Retinal pigment epithelial cell (primary cell): ENCODE measurements around the gene ALOX5AP.
A peak's percentile ranks its signal among the peaks of the same experiment; 100 is the strongest.

ENCODE experiments used
- DNase-seq: peaks from one replicate; pipeline ENCODE4 v3.0.0-alpha.2; 2010; ENCODE audit warnings: low read depth
- H3K4me3 ChIP-seq: 2 replicates; pipeline ENCODE4 v1.5.1; 2011; ENCODE audit warnings: mild to moderate bottlenecking, low read length, control low read depth, moderate library complexity
- TF ChIP-seq, protein P1 (sequence below): conservative IDR thresholded peaks from 2 replicates; pipeline ENCODE4 v1.5.1; 2011; ENCODE audit warnings: low read depth, low read length, control low read depth, inconsistent platforms

ALOX5AP gene

DNA sequence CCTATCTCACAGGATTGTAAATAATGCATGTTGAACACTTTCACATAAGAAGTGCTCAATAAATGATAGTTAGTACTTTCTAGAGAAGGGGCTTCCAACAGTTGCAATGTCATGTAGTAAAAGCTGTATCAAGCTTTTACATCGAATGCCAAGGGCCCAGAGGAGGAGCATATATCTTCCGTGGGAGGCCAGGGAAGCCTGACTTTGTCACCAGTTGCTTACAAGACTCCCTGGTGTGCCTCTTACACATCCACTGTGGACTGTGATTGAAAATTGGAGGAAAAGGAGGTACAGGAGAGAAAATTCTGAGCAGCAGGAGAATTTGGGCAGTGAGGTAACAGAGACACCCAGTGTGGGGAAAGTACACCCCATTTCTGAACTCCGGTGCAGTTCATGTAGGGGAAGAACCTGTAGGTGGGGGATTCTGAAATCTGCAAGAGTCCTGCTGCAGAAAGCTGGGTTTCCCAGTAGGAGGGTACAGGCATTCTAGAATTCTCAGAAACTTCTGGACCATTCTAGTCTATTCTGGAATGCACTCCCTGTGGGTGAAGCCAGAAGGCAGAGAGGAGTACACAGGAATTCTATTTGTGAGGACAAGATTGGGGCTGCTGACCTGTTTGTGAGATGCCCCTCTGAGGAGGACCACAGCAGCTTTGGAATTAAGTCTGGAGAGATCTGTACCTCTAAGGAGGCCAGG lies 54.0 kb downstream of the ALOX5AP start:
- no peak overlapping the region for H3K4me3 ChIP-seq
- TF ChIP-seq, protein P1, sequence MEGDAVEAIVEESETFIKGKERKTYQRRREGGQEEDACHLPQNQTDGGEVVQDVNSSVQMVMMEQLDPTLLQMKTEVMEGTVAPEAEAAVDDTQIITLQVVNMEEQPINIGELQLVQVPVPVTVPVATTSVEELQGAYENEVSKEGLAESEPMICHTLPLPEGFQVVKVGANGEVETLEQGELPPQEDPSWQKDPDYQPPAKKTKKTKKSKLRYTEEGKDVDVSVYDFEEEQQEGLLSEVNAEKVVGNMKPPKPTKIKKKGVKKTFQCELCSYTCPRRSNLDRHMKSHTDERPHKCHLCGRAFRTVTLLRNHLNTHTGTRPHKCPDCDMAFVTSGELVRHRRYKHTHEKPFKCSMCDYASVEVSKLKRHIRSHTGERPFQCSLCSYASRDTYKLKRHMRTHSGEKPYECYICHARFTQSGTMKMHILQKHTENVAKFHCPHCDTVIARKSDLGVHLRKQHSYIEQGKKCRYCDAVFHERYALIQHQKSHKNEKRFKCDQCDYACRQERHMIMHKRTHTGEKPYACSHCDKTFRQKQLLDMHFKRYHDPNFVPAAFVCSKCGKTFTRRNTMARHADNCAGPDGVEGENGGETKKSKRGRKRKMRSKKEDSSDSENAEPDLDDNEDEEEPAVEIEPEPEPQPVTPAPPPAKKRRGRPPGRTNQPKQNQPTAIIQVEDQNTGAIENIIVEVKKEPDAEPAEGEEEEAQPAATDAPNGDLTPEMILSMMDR, result no peak
- DNase-seq, result no peak

DNA sequence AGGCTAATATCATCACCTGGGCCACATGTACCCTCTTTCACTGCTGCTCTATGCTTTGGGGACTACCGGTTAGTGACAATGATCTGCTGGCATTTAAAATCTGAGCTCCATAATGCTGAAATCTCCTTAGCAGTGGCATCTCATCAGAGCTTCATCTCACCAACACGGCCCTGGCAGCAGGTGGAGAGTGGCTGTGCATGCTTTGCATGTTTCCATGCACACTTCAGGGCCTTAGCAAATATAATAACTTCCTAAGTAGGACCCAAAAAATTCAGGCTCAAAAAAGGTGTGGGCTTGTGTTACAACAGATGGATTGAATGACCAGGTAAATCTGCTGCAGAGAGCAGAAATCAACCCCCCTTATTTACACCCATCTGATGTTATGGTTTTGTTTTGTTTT lies 55.2 kb downstream of the ALOX5AP start:
- TF ChIP-seq, protein P1, result no peak
- H3K4me3 ChIP-seq, result no peak overlapping the region
- no peak for DNase-seq

DNA sequence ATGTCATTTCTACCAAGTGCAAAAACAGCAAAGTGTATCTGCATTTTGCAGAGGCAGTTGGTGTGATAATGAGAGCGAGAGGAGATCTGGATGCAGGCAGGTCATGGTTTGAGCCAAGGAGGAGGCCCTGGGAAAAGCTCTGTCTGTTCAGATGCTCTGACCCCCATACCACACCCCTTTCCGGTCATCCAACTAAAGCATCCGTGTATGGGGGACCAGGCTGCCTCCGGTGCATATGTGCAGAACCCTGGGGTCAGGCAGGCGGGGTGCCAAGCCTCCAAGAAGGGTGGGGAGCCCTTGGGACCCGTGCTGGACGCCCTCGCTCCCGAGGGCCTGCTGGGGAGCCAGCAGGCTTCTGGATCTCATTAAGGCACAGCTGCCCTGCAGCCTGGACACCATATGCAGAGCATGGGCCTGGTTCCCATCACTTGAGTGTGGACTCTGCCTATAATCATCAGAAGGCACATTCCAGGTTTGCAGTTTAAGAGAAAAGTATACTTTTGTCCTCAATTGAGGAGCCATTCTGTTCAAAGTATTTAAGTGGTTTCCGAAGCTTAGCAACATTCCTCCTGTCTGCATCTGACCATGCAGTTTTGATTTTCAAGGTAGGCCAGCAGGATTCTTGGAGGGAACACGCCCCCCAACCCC lies 56.1 kb downstream of the ALOX5AP start:
- H3K4me3 ChIP-seq, result no peak overlapping the region
- TF ChIP-seq, protein P1, result no peak
- no peak for DNase-seq

DNA sequence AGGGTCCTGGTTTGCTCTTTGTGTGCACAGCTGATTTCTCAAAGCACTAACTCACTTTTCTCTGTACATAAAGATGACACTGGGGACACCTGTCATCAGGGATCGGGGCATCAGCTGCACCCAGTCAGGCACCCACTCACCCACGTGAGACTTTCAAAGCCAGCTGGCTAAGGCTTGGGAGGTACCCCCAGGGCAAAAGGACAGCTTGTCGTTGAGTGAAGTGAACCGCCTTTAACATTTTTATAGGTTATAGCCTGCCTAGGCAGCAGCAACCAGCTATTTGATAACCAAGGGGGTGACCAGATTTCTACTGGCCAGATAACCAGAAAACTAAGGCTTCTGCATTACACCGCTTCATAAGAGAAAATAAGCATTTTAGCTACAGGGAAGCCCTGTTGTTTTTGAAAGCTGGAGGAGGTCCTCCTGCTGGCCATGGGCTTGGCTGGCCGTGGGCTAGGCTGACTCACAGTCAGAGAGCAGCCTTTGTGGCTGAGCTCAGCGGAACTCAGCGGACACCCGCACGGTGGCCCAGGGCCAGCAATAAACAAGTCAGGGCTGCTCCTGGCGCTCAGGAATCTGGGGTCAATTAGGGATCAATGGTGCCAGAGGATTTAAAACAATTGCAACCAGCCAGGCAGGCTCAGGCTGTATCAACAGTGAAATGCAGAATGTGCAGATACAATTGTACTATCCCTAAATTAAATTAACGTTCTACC lies 57.1 kb downstream of the ALOX5AP start:
- peak; percentile 94 for DNase-seq
- TF ChIP-seq, protein P1, result peak; percentile 63
- H3K4me3 ChIP-seq, result no peak overlapping the region

DNA sequence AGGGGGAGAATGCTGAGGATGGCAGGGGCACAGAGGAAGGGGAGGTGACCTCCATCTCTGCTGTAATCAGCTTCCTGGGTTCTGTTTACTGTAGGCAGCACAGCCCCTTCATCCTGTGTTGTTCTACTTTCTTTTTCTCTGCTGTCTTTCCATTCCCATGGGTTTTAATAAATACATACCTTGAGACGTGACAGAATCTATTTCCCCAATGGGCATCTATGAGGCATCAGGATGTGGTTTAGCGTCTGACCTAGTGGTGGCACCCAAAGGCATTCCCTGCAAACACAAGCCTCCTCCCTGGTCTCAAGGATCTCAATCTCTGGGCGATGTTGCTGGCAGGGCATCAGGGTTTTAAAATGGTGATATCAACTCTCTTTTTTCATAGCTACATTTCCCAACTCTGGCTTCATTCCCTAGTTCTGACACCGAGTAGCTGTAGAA lies 60.8 kb downstream of the ALOX5AP start:
- TF ChIP-seq, protein P1, result peak; percentile 12
- no peak for DNase-seq
- H3K4me3 ChIP-seq, result no peak overlapping the region

DNA sequence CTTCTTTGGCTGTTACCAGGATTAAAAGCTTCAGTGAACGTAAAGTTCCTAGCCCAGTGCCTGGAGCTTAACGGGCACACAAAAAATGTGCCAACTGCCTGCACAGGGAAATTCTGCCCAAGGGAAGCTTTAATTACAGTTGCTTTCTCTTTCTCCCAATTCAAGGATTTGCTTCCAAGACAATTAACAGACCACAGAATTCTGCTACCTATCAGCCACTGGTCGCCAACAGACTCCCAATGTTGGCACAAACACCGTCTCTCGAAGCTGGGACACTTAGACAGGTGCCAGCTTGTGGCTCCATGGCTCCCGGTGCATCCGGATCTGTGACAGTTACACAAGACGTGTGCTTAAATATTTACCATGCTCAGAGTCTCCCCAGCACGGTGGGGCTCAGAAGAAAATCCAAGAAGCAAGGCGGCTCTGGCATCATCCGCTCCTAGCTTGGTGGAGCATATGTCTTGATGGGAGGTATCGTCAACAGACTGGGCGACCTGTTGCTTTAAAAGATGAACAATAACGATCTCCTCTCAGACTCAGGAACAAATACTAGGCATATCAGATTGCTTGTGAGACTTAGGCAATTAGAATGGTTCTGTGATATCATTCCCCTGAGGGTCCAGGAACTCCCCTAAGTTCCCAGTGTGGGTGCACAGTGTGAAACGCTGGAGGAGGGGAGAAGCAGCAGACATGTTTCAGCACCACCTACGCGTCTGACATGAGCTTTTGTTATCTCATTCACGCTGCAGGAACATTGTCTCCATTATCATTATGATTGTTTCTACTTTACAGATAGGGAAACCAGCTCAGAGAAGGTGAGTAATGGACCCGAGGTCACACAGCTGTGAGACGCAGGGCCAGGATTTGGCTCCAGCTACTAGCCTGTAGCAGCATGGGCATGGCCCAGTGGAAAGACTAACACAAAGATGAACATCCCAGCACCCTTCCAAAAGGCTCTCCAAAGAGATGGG lies 61.6 kb downstream of the ALOX5AP start:
- DNase-seq, result no peak
- H3K4me3 ChIP-seq, result no peak overlapping the region
- TF ChIP-seq, protein P1, result no peak
